Umbilical cord (tissue), 2 donors: ENCODE measurements around the gene NAPSA. TPM values are rescaled to one million over a fixed set of nuclear protein-coding genes. Genes with fewer than 3 reads are reported as not detected.
"Not testable (repeated sequence)": the region's sequence is repeated elsewhere in the genome, so short reads cannot be mapped to it uniquely, and the experiment has no call there.

Source experiments
- DNase-seq: peaks from one replicate; pipeline ENCODE4 v3.0.0-alpha.2; 2015; ENCODE audit warnings: low spot score
- total RNA-seq: library from RNA; depleted of rRNA; stranded (reverse); fragments of >200 nt; gene quantifications from one replicate; pipeline ENCODE4 v1.2.3, GENCODE V29; 2014; ENCODE audit warnings: low replicate concordance; ENCODE audit not compliant: insufficient read depth

NAPSA gene
- 1.2 TPM for total RNA-seq

GRCh38 chr19:50365434-50366306 lies at the start of gene NAPSA:
Gene NAPSA (minus strand): TSS chr19:50365639. CDS start chr19:50365621, 18 bp downstream.
- no peak for DNase-seq

- no peak for DNase-seq
Measured at GRCh38 chr19:50413531-50413930, 48.1 kb upstream of the NAPSA start.

GRCh38 chr19:50413096-50413495 lies 47.7 kb upstream of the NAPSA start:
- no peak for DNase-seq

- no peak for DNase-seq
Measured at GRCh38 chr19:50412419-50412818, 47.0 kb upstream of the NAPSA start.

- DNase-seq: no peak
Measured at GRCh38 chr19:50410109-50410508, 44.7 kb upstream of the NAPSA start.

- DNase-seq: no peak
Measured at GRCh38 chr19:50409347-50409746, 43.9 kb upstream of the NAPSA start.

- DNase-seq: no peak
Measured at GRCh38 chr19:50406829-50407228, 41.4 kb upstream of the NAPSA start.

GRCh38 chr19:50406156-50406820 lies 40.8 kb upstream of the NAPSA start:
- DNase-seq: no peak

- DNase-seq: no peak
Measured at GRCh38 chr19:50402544-50403301, 37.3 kb upstream of the NAPSA start.

GRCh38 chr19:50401605-50402450 lies 36.4 kb upstream of the NAPSA start:
- no peak for DNase-seq

- DNase-seq: no peak
Measured at GRCh38 chr19:50399368-50399745, 33.9 kb upstream of the NAPSA start.

GRCh38 chr19:50398675-50399367 lies 33.4 kb upstream of the NAPSA start:
- no peak for DNase-seq

- no peak for DNase-seq
Measured at GRCh38 chr19:50394017-50394416, 28.6 kb upstream of the NAPSA start.

GRCh38 chr19:50393589-50393988 lies 28.1 kb upstream of the NAPSA start:
- no peak for DNase-seq

- no peak for DNase-seq
Measured at GRCh38 chr19:50392759-50393158, 27.3 kb upstream of the NAPSA start.

- DNase-seq: not testable (repeated sequence)
Measured at GRCh38 chr19:50390952-50391351, 25.5 kb upstream of the NAPSA start.

GRCh38 chr19:50390295-50390694 lies 24.9 kb upstream of the NAPSA start:
- DNase-seq: not testable (repeated sequence)

GRCh38 chr19:50387868-50388245 lies 22.4 kb upstream of the NAPSA start:
- DNase-seq: no peak

- DNase-seq: no peak
Measured at GRCh38 chr19:50387176-50387867, 21.9 kb upstream of the NAPSA start.
